Measurements from ENCODE around the gene ATG7. TPM values are rescaled to one million over a fixed set of nuclear protein-coding genes. Genes with fewer than 3 reads are reported as not detected.

ATG7 gene
- total RNA-seq, 2 experiments from 2014 or later = 31.0 to 33.1 TPM

DNA sequence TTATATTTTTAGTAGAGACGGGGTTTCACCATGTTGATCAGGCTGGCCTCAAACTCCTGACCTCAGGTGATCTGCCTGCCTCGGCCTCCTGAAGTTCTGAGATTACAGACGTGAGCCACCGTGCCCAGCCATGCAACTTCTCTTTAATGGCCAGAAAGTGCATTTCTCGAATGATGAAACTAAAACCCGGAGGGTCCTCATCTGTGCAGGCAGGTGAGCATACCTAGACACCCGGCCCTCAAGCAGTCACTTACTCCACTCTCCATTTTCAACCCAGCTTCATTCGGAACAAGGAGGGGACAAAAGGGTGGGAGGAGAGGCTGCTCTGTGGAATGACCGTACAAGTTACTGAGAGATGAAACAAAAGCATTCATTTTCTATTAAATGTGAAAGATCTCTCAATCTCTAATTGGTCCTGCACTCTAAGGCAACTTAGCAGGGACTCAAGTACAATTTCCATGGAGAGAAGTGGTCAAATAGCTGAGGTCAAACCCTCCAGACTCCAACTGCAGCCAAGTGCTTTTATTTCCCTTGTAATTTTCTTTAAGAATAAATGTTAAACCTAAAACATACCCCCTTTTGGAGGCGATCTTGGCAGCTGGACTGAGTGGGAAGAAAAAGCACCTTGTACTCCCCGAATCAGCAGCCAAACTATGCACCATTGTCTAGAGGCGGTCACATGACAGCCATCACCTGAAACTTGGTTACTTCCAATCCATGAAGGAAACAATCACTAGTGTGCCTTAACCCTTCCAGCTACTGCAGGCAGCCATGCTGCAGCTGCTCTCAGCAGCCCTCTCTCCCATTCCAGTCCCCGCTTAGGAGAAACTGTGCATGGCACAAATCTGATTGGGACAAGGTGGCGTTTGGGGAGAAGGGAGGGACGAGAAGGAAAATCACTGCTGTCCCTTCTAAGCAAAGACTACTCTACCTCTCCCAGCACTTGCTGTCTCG is 309.3 kb downstream of the ATG7 start:
- H3K4me3 Mint-ChIP-seq = peak overlapping the region; percentile 52
- no peak for ATAC-seq
- no peaks in the 10 kb centered on the region for H3K27me3 Mint-ChIP-seq
- H3K36me3 Mint-ChIP-seq (ENCODE audit: low read depth) = peaks cover 15% of the 10 kb centered on the region
- H3K27ac Mint-ChIP-seq = peak overlapping the region; percentile 38
- TF ChIP-seq, protein P1, sequence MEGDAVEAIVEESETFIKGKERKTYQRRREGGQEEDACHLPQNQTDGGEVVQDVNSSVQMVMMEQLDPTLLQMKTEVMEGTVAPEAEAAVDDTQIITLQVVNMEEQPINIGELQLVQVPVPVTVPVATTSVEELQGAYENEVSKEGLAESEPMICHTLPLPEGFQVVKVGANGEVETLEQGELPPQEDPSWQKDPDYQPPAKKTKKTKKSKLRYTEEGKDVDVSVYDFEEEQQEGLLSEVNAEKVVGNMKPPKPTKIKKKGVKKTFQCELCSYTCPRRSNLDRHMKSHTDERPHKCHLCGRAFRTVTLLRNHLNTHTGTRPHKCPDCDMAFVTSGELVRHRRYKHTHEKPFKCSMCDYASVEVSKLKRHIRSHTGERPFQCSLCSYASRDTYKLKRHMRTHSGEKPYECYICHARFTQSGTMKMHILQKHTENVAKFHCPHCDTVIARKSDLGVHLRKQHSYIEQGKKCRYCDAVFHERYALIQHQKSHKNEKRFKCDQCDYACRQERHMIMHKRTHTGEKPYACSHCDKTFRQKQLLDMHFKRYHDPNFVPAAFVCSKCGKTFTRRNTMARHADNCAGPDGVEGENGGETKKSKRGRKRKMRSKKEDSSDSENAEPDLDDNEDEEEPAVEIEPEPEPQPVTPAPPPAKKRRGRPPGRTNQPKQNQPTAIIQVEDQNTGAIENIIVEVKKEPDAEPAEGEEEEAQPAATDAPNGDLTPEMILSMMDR (IDR thresholded peaks at IDR 0.05) = no peak
- intact Hi-C loops (cut with micrococcal nuclease) = loop anchor here (10.0 kb wide), 1 partner anchor 53 kb away; no protein-coding TSS in a partner anchor
- H3K4me1 Mint-ChIP-seq (ENCODE audit: low read depth) = peaks cover 70% of the 10 kb centered on the region
- no peak for DNase-seq
- POLR2A ChIA-PET = no interaction called here
- H3K9me3 Mint-ChIP-seq = no peaks in the 10 kb centered on the region
- CTCF ChIA-PET = interaction anchor here (0.8 to 1.2 kb wide), 2 partner anchors 9 to 63 kb away, joined by 3 read pairs; no protein-coding TSS in a partner anchor

DNA sequence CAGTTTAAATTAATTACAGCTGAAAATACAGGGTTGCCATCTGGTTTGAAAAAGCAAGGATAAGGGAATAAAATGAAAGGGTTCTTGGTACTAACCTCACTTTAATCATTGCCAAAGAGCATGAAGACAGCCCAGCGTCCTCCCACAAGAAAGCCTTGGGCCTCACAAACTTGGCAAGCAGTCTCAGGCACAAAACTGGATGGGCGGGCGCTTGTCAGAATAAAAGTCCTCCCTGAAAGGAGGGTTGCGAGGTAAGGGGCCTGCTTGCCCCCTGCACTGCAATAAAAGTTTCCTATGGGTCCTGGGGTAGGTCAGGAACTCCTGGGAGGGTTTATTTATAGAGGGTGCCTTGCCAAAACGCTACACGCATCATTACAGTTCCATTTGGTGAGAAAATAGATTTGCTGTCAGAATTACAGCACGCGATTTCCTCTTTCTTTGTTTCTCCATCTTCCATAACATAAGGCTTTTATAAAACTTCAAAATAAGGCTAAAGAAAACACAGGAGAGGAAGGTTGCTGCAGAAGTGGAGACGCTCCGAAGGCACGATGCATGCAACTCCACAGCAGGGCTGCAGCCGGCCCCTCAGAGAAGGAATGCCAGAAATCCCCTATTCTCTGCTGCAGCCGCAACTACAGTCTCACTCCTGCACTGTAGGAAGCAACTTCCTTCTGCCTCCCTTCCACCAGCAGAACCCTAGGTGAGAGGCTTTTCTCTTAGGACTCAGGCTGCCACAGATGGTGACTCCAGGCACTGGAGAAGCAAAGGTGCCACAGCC is 310.2 kb downstream of the ATG7 start:
- Mint-ChIP-seq H3K4me1 (ENCODE audit: low read depth) (peaks cover 72% of the 10 kb centered on the region), H3K9me3 (no peaks in the 10 kb centered on the region), H3K27me3 (no peaks in the 10 kb centered on the region), H3K4me3 (peak overlapping the region; percentile 52), H3K36me3 (ENCODE audit: low read depth) (peaks cover 19% of the 10 kb centered on the region), H3K27ac (peak overlapping the region; percentile 38)
- DNase-seq = peak; percentile 41
- TF ChIP-seq, protein P1 (IDR thresholded peaks at IDR 0.05) = no peak
- intact Hi-C loops (cut with micrococcal nuclease) = loop anchor here (10.0 kb wide), 1 partner anchor 52 kb away; no protein-coding TSS in a partner anchor
- ChIA-PET CTCF (interaction anchor here (0.8 to 1.2 kb wide), 2 partner anchors 10 to 62 kb away, joined by 3 read pairs; no protein-coding TSS in a partner anchor), POLR2A (interaction anchor here (1.4 kb wide), 1 partner anchor 19 kb away, joined by 4 read pairs; no protein-coding TSS in a partner anchor)
- peak; percentile 56 for ATAC-seq

DNA sequence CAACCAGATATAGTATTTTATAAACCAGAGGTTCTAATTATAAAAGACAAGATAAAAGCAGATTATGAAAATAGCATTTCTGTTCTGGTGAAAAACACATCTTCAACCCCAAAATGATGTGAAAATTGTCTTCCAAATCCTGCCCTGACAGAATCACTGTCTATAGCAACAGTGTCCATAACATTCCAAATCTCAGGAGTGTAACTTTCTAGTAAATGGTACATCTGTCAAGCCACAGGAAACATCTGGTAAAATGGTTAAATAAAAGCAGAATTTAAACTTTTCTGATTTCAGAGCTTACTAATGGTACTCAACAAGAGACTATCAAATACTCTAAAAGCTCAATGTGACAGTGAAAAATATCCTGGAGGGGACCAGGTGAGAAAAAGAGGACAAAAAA is 311.0 kb downstream of the ATG7 start:
- ChIA-PET POLR2A (interaction anchor here (1.4 kb wide), 1 partner anchor 19 kb away, joined by 4 read pairs; no protein-coding TSS in a partner anchor), CTCF (interaction anchor here (0.8 to 1.4 kb wide), 2 partner anchors 48 to 204 kb away, joined by 3 to 4 read pairs; no protein-coding TSS in a partner anchor)
- Mint-ChIP-seq H3K36me3 (ENCODE audit: low read depth) (peaks cover 22% of the 10 kb centered on the region), H3K9me3 (no peaks in the 10 kb centered on the region), H3K27ac (no peak overlapping the region), H3K27me3 (no peaks in the 10 kb centered on the region), H3K4me3 (no peak overlapping the region), H3K4me1 (ENCODE audit: low read depth) (peaks cover 74% of the 10 kb centered on the region)
- DNase-seq (no peak), ATAC-seq (no peak)
- intact Hi-C loops (cut with micrococcal nuclease) = loop anchor here (10.0 kb wide), 1 partner anchor 52 kb away; no protein-coding TSS in a partner anchor
- TF ChIP-seq, protein P1 (IDR thresholded peaks at IDR 0.05) = no peak

- Mint-ChIP-seq H3K27me3 (no peaks in the 10 kb centered on the region), H3K4me1 (ENCODE audit: low read depth) (peaks cover 78% of the 10 kb centered on the region), H3K4me3 (no peak overlapping the region), H3K27ac (no peak overlapping the region), H3K36me3 (ENCODE audit: low read depth) (peaks cover 22% of the 10 kb centered on the region), H3K9me3 (no peaks in the 10 kb centered on the region)
- TF ChIP-seq, protein P1 (IDR thresholded peaks at IDR 0.05) = no peak
- ATAC-seq (no peak), DNase-seq (no peak)
- intact Hi-C loops (cut with micrococcal nuclease) = loop anchor here (10.0 kb wide), 1 partner anchor 51 kb away; no protein-coding TSS in a partner anchor
- ChIA-PET CTCF (interaction anchor here (0.8 to 1.4 kb wide), 2 partner anchors 48 to 205 kb away, joined by 3 to 4 read pairs; no protein-coding TSS in a partner anchor), POLR2A (interaction anchor here (1.4 kb wide), 1 partner anchor 18 kb away, joined by 4 read pairs; no protein-coding TSS in a partner anchor)
Observed at GRCh38 chr3:11583638-11584046, 311.4 kb downstream of the ATG7 start.
